Endothelial cell (in vitro differentiated cells): ENCODE results near the gene ATP23. TPM values are rescaled to one million over a fixed set of nuclear protein-coding genes. Genes with fewer than 3 reads are reported as not detected.

Experiments
- DNase-seq: peaks from one replicate; pipeline ENCODE4 v3.0.0; 2021; ENCODE audit warnings: low spot score
- H3K27ac Mint-ChIP-seq: one replicate; pipeline ENCODE4 v1.8.0; 2021; ENCODE audit warnings: mixed read lengths, inconsistent platforms; ENCODE audit not compliant: unreplicated experiment
- H3K27me3 Mint-ChIP-seq: one replicate; pipeline ENCODE4 v1.8.0; 2021; ENCODE audit warnings: mild to moderate bottlenecking, moderate library complexity, mixed read lengths, inconsistent platforms; ENCODE audit not compliant: unreplicated experiment
- H3K36me3 Mint-ChIP-seq: one replicate; pipeline ENCODE4 v1.8.0; 2021; ENCODE audit warnings: mild to moderate bottlenecking, low read depth, mixed read lengths, inconsistent platforms; ENCODE audit not compliant: unreplicated experiment
- H3K4me1 Mint-ChIP-seq: one replicate; pipeline ENCODE4 v1.8.0; 2021; ENCODE audit warnings: mild to moderate bottlenecking, mixed read lengths, inconsistent platforms; ENCODE audit not compliant: unreplicated experiment
- H3K4me3 Mint-ChIP-seq: one replicate; pipeline ENCODE4 v1.8.0; 2021; ENCODE audit warnings: mild to moderate bottlenecking, mixed read lengths, inconsistent platforms; ENCODE audit not compliant: unreplicated experiment
- H3K9me3 Mint-ChIP-seq: one replicate; pipeline ENCODE4 v1.8.0; 2021; ENCODE audit warnings: mixed read lengths, inconsistent platforms; ENCODE audit not compliant: unreplicated experiment
- total RNA-seq: library from RNA; stranded (reverse); fragmentation: NEBNext Ultra II Directional; extraction: Animal tissue kit (Norgen Biotek cat#: 25700); gene quantifications from one replicate; pipeline ENCODE4 v1.2.1, GENCODE V29; 2021; ENCODE audit not compliant: unreplicated experiment
- TF ChIP-seq, protein P1 (sequence below): fragments of 200-600 bp; sonication (generic); IDR thresholded peaks from one replicate; pipeline ENCODE4 v1.5.0; 2021; ENCODE audit warnings: antibody characterized with exemption; ENCODE audit not compliant: unreplicated experiment

ATP23 gene
- total RNA-seq, 1 donor from 2014 or later = 3.1 TPM

DNA sequence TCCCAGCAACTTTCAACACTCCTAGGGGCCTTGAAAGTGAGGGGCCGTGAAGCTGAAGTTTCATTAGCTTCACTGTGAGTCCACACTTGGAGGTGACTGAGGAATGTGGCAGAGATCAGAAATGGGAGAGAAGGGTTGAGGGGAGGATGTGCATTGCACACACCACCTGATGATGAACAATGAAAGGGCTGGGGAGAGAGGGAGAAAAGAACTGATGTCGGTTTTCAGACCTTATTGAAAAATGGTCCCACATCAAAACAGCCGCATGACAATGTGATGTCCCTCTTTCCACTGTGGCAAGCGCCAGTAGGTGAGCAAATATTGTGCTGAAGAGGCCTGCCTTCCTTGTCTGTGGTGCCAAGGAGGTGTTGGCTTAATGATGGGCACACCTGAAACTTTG lies 32.3 kb upstream of the ATP23 start:
- no peak for DNase-seq
- peaks cover 8% of the 10 kb centered on the region for H3K27me3 Mint-ChIP-seq
- no peak overlapping the region for H3K27ac Mint-ChIP-seq
- H3K36me3 Mint-ChIP-seq = no peaks in the 10 kb centered on the region
- H3K4me3 Mint-ChIP-seq = no peak overlapping the region
- TF ChIP-seq, protein P1, sequence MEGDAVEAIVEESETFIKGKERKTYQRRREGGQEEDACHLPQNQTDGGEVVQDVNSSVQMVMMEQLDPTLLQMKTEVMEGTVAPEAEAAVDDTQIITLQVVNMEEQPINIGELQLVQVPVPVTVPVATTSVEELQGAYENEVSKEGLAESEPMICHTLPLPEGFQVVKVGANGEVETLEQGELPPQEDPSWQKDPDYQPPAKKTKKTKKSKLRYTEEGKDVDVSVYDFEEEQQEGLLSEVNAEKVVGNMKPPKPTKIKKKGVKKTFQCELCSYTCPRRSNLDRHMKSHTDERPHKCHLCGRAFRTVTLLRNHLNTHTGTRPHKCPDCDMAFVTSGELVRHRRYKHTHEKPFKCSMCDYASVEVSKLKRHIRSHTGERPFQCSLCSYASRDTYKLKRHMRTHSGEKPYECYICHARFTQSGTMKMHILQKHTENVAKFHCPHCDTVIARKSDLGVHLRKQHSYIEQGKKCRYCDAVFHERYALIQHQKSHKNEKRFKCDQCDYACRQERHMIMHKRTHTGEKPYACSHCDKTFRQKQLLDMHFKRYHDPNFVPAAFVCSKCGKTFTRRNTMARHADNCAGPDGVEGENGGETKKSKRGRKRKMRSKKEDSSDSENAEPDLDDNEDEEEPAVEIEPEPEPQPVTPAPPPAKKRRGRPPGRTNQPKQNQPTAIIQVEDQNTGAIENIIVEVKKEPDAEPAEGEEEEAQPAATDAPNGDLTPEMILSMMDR = no peak
- peaks cover 7% of the 10 kb centered on the region for H3K4me1 Mint-ChIP-seq
- no peaks in the 10 kb centered on the region for H3K9me3 Mint-ChIP-seq

DNA sequence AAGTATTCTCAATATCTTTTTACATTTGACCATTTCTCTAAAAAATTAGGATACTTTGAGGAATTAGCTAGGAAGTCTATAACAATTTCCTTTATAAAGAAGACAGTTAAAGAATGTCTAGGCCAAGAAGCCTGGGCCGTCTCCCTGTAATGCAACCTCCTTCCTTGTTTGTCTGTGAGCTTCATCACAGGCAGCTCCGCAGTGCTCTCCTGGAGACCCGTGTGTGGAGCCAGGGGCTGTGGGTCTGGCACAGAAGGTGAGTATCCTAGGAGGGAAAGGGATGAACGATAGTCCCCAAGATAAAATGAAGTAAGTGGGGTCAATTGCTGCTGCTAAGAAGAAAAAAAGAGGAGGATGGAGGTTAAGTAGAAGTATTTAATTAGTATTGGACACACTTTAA lies 31.8 kb upstream of the ATP23 start:
- no peak overlapping the region for H3K27ac Mint-ChIP-seq
- TF ChIP-seq, protein P1 = no peak
- H3K27me3 Mint-ChIP-seq = peaks cover 9% of the 10 kb centered on the region
- no peak for DNase-seq
- peaks cover 7% of the 10 kb centered on the region for H3K4me1 Mint-ChIP-seq
- no peaks in the 10 kb centered on the region for H3K9me3 Mint-ChIP-seq
- H3K4me3 Mint-ChIP-seq = no peak overlapping the region
- no peaks in the 10 kb centered on the region for H3K36me3 Mint-ChIP-seq

- Mint-ChIP-seq H3K27ac (no peak overlapping the region), H3K4me3 (no peak overlapping the region), H3K4me1 (no peaks in the 10 kb centered on the region), H3K27me3 (peaks cover 3% of the 10 kb centered on the region), H3K9me3 (no peaks in the 10 kb centered on the region), H3K36me3 (no peaks in the 10 kb centered on the region)
- TF ChIP-seq, protein P1 = no peak
- DNase-seq = no peak
Observed at GRCh38 chr12:57918147-57918546, 23.2 kb upstream of the ATP23 start.

GRCh38 chr12:57927086-57927485 lies 14.3 kb upstream of the ATP23 start:
- Mint-ChIP-seq H3K27me3 (no peaks in the 10 kb centered on the region), H3K9me3 (no peaks in the 10 kb centered on the region), H3K36me3 (no peaks in the 10 kb centered on the region), H3K4me1 (no peaks in the 10 kb centered on the region), H3K4me3 (no peak overlapping the region), H3K27ac (no peak overlapping the region)
- TF ChIP-seq, protein P1 = no peak
- DNase-seq = no peak

GRCh38 chr12:57929092-57929830 lies 12.1 kb upstream of the ATP23 start:
- Mint-ChIP-seq H3K4me1 (no peaks in the 10 kb centered on the region), H3K4me3 (no peak overlapping the region), H3K36me3 (no peaks in the 10 kb centered on the region), H3K27me3 (no peaks in the 10 kb centered on the region), H3K27ac (no peak overlapping the region), H3K9me3 (no peaks in the 10 kb centered on the region)
- no peak for DNase-seq
- TF ChIP-seq, protein P1 = no peak
